Suppressor macrophage treated with lipopolysaccharide for 4 hours (primary cell): ENCODE results near the gene SLC1A7.

ENCODE experiments used
- DNase-seq: peaks from one replicate; pipeline ENCODE4 v3.0.0-alpha.2; 2020

The SLC1A7 gene

DNA sequence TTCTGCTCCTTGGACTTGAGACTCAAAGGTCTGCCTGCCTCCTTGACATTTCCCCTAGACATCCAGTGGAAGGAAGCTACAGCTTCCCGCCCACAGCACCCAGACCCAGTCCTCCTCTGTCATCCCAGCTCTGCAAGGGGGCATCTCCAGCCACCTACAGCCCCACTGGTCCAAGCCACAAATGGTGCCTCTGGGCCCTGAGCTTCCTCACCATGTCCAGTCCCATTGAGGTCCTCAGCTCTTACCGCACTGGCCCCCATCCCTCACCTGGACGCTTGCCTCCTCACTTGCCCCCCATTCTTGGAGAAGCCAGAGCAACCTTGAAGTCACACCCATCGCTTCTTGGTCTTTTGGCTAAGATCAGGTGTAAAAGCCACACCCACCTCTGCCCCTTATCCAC lies 67.2 kb downstream of the SLC1A7 start:
- no peak for DNase-seq

DNA sequence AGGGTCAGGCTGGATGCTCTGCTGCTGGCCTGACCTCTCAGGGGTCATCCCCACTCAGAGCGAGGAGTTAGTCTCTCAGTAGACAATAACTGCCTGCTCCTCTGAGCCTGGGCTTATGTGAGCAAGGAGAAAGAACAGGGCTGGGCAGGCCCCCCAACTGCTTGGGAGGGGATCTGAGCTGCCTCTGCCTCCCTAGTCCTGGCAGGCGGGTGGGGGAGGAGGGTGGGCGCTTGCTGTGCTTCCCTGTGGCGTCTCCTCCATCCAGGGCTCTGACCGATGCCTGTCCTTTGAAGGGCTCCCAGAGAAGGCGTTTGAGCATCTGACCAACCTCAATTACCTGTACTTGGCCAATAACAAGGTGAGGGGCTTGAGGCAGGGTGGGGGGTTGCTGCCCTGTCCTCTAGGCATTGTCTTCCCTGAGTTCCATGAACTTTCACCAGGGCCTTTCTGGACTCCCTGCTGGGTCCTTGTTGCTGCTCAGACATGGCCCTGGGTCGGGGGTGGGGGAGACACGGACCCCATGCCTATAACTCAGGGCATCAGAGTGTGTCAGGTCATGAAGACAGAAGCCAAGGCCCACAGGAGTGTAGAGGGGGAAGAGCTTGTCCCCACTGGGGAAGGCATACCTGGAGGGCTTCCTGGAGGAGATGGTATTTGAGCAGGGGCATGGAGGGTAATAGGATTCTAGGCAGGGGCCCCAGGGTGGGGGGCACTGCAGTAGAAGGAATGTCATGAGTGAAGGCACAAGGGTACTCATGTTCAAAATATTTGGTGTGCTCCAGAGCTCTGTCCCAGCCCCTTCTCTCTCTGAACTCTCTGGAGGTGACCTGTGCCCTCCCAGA lies 67.9 kb downstream of the SLC1A7 start:
- no peak for DNase-seq

DNA sequence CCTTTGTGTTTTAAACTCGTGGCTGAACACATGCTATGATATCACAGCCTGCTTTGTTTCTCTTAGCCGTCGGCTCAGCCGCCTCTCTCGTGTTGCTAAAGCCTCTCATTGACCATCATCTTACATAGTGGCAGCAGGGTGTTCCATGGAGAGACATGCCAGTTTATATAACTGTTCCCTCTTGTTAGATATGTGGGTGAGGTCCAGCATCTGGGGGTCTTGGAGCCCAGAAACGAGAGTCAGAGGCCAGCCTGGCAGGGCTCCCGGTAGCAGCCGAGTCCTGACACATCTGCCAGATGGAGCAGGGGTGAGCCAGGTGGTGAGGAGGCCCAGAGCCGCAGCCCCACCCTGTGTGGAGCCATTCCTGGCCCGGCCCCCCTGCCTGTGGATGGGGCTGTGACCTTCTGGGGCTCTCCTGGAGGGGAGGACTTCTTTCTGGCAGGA lies 68.5 kb downstream of the SLC1A7 start:
- no peak for DNase-seq

DNA sequence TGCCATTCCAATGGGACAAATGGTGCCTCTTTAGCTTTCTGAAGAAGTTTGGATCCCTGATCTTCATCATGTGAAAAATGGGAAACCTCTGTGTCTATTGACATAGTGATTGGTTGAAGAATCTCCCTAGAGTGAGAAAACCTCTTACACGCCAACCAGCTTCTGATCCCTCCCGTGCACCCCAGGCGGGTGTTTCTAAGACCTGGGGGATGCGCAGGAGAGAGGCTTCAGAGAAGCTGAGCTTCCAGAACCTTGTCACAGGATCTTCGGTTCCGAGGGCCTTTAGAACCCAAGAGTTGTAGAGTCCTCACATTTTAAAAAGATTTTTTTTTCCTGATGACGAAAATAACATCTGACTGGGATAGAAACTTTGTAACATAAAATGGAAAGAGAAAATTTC lies 69.2 kb downstream of the SLC1A7 start:
- no peak for DNase-seq

DNA sequence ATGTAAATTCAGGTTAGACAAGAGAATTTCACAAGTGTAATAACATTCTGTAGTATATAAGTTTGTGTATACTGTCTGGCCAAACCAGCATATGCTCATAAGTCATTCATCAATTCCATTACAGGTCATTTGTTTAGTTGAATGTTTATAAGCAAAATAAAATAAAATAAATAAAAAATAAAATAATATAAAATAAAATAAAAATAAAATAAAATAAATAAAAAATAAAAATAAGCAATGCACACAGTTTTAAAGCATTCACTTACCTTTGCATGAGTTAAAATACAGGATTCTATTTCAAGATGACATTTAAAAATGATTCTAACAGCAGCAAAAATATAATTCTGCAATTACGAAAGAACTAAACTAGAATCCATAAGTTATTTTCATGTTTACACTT lies 70.5 kb downstream of the SLC1A7 start:
- DNase-seq, result no peak

DNA sequence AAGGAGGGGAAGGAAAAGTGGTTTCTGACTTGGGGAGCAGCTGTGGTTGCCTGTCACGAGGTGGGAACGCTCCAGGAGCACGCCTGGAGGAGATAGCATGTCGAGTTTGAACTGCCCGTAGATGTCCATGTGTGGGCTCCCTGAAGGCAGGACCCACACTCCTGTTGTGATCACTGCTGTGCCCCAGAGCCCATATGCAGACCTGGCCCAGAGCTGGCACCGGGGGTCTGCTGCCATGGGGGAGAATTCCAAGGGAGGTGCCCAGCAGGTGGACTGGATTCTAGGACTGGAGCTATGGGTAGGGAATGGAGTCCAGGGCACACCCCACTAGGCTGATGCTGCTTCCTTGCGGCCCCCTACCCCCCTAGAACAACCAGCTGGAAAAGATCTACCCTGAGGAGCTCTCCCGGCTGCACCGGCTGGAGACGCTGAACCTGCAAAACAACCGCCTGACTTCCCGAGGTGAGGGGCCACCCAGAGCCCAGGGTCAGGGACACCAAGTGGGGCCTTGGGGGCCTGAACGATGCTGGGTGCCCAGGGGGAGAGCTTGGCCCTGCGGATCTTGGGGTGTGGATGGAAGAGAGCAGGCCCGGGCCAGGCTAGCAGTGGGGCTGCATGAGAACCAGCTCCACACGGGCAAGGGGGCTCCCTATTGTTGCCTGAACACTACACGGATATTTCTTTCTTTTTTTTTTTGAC lies 71.1 kb downstream of the SLC1A7 start:
- no peak for DNase-seq

DNA sequence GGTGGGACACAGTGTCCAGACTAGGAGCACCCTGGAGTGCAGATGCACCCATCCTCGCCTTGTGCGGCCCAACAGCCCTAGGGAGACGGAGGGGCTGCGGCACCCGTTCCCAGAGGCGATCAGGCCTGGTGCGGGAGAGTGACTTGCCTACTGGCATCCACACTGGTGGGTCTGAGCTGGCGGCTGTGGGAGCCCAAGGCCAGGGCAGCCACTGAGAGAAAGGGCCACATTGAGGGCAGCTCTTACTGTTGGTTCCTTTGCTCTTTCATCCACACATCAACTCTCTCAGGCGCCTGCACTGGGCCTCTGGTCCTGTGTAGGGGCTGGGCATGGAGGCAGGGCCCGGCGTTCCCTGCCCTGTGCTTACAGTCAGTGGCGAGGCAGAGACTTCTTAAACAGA lies 71.8 kb downstream of the SLC1A7 start:
- no peak for DNase-seq

DNA sequence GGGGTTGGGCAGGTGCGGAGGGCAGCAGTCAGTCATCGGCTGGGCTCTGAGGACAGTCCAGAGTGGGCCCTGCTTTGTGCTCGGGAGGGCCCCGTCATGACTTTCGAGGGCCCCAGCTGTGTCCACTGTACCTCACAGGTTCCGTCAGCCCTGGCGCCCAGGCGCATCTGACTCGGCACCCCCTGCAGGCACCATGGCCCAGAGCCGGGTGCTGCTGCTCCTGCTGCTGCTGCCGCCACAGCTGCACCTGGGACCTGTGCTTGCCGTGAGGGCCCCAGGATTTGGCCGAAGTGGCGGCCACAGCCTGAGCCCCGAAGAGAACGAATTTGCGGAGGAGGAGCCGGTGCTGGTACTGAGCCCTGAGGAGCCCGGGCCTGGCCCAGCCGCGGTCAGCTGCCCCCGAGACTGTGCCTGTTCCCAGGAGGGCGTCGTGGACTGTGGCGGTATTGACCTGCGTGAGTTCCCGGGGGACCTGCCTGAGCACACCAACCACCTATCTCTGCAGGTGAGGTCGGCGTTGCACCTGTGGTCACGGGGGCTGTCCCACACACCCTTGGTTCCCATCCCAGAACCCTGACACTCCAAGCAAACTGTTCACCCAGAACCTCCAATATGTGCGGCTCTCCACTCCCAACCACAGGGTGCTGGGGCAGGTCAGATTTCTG lies 72.6 kb downstream of the SLC1A7 start:
- no peak for DNase-seq

DNA sequence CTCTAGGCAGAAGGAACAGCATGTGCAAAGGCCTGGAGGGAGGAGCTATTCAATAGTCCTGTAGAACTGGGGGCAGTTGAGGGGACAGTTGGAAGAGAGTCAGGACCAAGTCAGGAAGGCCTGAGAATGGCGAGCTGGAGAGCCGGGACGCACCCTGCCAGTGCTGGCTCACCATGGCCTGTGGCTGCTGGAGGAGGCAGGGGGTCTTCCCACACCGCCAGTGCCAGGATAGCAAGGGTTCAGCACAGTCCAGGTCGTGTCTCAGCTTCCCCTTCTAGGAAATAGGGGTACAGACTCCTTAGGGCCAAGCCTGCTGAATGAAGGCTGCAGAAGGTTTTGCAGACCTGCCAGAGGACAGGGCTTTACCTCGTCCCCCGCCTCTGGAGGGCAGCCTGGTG lies 73.2 kb downstream of the SLC1A7 start:
- DNase-seq, result no peak

DNA sequence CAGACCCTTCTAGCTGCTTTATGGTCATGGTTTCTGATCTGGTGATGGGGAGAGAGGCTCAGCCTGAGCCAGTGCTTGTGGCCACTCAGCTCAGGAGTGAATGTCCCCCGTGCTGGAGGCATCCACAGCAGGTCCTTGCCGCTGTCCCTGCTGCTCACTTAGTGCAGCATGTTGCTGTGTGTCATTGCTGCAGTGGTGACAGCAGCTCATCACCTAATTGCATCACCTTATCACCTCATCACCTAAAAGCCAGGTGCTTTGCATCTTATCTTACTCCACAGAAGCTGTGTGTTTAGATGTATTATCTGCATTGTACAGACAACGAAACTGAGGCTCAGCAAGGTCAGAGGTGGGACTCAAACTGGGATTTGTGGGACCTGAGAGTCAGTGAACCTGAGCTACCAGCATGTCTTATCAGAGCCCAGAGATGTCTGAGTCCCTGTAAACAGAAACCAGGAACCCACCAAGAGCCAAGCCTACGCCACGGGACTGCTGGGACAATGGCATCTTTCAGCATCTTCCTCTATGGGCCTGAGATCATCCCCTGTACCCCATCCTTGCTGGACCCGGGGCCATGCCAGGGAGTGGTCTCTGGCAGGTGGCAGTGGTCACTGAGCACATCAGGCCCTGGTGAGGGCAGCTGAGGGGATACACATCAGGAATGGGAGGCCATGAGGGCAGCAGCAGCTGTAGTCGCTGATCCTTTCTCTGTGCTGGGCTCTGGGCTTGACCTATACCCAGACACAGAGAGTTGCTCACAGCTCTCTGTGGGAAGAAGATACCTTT lies 73.9 kb downstream of the SLC1A7 start:
- DNase-seq, result no peak

DNA sequence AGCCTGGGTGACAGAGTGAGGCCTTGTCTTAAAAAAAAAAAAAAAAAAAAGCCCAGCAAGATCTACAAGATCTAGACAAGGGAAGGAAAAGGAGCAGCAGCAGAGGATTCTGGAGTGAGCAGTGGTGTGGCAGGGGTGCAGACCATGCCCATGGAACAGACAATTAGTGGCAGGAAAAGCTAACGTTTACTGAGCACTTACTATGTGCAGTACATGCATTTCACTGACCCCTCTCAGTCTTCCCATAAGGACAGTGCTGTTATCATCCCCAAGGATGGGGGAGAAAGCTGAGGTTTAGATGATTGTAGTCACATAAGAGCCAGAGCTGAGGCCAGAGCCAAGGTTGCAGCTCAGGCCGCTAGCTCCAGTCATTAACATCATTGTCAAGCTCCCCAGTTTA lies 74.6 kb downstream of the SLC1A7 start:
- DNase-seq, result no peak

DNA sequence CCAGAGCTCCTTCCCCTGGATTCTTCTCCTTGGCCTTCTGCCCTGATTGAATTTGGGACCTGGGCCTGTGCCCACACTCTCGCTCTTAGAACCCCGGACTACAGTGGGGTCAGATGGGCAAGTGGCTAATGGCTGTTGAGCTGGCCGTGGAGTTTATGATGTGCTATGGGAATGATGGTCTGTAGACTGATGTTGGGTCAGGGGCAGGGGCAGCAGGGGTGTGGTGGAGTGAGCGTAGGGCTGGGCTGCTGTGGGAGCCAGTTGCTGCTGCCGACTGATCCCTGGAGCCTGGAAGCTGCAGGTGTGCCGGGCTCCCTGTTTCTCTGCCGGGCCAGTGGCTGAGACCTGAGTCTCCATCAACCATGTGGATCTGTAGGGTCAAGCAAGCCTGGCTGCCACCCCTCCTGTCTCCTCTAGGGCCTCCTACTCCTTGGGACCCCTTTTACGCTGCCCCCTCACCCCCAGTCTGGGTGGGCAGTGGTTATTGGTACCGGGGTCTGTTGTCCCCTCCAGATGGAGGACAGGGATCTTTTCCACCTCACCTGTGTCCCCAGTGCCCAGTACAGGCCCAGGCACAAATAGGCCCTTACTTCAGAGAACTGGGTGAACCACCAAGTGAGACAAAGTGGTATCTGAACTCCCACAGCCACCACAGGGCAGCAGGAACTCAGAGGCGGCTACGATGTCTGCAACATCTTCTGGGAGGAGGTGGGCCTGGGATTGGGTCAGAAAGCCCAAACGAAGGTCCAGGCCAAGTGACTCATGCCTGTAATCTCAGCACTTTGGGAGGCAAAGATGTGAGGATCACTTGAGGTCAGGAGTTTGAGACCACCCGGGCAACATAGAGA lies 75.3 kb downstream of the SLC1A7 start:
- no peak for DNase-seq

DNA sequence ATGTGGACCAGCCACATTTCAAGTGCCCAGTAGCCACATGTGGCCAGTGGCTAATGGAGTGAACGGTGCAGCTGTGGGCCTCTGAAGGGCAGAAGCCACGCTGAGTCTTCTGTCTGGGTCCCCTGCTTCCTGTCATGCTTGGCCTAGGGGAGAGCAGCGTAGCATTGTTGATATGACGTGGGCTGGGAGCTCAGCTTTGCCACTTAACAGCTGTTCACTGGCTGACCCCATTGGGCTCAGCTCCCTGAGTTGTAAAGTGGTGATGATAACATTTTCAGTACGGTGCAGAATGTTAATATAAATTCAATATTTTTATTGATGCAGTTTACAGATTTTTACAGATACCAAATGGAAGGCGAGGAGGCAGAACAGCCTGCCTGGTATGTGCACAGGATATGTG lies 76.0 kb downstream of the SLC1A7 start:
- no peak for DNase-seq

DNA sequence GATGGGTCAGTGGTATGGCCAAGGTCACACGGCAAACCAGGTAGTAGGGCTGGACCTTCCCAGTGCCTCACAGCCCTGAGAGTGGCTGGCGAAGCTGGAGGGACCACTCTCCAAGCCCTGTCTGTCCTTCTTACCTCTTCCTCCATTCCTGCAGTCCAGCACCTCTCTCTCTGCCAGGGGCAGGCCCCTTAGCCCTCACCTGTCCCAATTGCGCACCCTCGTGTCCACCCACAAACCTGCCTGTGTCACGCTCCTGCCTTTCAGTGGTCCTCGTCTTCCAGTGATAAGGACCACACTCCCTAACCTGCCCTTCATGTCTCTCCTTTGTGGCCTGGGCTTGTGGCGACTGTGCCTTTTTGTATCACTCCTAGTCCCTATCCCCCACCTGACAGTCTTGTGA lies 77.0 kb downstream of the SLC1A7 start:
- no peak for DNase-seq

DNA sequence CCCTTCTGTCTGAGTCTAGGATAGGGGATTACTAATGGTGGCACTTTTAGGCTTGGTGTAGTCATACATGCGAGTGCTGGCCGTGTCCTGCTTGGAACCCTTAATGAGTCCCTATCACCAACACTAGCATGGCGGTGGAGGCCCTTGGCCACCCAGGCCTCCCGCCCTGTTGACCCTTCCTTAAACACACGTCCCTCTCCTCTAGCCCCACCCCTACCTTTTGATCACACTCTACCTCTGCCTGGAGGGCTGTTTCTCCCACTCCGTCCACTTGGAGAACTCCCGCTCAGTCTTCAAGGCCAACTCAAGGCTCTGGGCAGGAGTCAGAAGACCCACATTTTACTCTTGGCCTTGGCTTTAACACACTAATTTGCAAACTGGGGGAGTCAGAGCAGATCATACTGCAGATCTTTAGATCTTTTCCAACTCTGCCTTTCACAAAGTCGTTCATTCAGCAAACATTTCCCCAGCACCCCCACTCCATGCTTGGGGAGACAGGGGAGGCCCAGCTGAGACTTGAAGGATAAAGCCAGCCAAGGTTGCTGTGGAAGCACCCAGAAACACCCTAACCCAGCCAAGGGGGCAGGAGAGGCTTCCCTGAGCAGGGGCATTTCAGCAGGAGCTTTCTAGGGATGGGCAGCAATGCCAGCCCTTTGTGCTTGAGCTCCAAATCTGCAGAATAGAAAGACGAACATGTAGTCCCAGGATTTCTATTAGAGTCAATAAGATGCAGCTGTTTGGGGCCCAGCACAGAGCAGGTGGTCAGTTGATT lies 78.5 kb downstream of the SLC1A7 start:
- DNase-seq, result no peak

DNA sequence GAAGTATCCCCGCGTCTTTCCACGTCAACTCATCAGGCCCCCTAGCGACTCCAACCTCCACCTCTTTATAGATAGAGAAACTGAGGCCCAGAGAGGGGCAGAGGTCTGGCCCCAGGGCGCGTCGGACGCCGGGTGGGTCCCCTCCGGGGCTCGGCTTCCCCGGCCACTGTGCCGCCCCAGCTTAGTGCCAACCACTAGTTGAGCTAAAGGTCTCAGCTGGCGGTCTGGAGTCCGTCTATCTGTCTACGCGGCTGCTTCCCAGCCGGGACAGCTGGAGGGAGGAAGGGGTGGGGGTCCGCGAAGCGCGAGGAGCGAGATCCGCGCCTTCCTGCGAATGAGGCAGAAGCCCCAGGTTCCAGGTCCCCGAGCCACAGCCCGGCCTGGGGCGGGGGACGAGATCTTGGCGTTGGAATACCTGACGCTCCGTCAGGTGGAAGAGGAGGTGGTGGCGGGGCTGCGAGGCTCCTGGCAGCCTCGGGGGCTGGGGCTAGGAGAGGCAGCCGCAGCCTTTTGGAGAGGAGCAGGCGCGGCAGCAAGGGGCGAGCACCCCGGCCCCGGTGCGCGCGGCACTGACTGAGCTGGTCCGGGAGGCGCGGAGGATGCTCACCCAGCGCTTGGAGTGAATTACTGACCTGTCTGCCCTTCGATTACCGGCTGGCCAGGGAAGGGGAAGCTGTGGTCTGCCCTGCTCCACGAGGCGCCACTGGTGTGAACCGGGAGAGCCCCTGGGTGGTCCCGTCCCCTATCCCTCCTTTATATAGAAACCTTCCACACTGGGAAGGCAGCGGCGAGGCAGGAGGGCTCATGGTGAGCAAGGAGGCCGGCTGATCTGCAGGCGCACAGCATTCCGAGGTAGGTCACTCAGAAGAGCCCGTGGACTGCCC lies 79.5 kb downstream of the SLC1A7 start:
- no peak for DNase-seq

DNA sequence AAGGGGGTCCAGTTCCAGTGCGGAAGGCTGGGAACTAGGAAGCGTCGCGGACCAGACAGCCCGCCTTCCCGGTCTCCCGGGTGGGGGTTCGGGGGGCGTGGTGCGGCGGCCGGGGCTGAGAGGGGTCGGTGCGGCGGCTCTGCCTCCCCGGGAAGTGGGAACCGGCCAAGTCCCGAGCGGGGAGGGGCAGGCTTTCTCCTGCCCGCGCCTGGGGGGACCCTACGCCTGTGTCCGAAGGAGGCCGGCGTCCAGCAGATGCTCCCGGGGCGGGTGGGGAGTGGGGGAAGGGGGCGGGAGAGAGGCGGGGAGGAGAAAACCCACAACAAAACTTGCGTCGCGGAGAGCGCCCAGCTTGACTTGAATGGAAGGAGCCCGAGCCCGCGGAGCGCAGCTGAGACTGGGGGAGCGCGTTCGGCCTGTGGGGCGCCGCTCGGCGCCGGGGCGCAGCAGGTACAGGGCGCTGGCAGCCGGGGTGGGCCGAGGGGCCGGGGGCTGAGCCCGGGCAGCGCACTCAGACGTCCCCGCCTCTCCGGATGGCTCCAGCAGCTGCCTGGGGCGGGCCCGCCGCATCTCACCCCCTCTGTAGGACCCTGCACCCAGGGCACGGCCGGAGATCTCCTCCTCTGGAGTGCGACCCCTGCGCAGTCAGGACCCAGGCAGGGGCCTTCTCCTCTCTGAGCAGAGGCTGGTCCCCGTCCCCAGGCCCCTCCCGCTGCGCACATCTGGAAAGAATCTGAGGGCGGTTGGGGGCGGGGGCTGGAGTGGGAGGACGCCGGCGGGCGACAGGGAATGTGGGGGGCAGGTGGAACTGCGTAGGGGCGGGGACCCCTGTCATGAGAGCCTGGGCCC lies 80.4 kb downstream of the SLC1A7 start, which contains the start of gene PODN:
PODN (plus strand) TSS at position 355 of the 849 bp plus-strand sequence. CDS start 7,643 bp downstream, outside the sequence.
- no peak for DNase-seq

DNA sequence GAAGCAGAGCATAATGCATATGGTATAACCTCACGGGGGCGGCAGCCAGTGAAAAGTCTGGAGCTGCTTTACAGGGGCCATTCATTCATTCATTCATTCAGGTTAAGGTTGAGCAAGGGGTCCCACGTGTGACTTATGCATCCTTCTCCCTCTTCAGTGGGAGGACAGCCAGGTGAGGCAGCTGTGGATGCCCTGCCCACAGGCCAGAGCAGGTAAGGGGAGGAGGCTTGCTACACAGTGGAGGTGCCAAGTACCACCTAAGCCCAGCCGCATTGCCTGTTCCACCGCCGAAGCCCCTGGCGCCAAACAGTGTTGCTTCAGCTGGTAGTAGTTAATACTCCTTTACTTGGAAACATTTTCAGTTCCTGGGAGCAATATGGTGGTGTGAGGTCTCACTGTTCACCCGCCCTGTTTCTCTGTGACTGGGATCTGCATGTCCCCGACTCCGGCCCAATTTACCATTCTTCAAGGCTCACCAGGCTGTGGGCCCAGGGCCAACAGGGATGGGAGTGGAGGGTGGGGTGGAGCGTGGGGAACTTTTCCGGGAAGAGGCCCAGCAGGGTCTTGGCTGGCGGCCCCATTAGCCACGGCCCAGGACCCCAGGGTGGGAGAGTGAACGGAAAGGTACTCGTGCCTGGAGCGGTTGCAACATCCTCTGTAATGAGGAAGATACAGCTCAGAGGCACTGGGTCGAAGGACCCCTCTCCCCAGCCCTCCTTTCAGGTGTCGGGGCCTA lies 81.1 kb downstream of the SLC1A7 start:
- DNase-seq, result no peak
